HL-60 (cell line): Measurements from ENCODE around the gene EMP1.

Experiments
- DNase-seq, 2 experiments: peaks; one replicate each; pipeline ENCODE4 v3.0.0-alpha.2; 2010 to 2020; ENCODE audit warnings: low read depth in 1 of 2, low spot score in 1 of 2
- H3K27ac ChIP-seq: fragments of 250-450 bp; sonication (Bioruptor Pico); replicated peaks from 2 replicates; pipeline ENCODE4 v1.5.1; 2020; ENCODE audit warnings: mild to moderate bottlenecking, moderate library complexity
- H3K27me3 ChIP-seq: fragments of 250-450 bp; sonication (Bioruptor Pico); 2 replicates; pipeline ENCODE4 v1.5.1; 2021; ENCODE audit warnings: mild to moderate bottlenecking, moderate library complexity; ENCODE audit not compliant: insufficient read depth, poor library complexity, severe bottlenecking
- H3K4me3 ChIP-seq: replicated peaks from 2 replicates; pipeline ENCODE4 v1.5.1; 2011; ENCODE audit warnings: mild to moderate bottlenecking, control low read depth, low read length; ENCODE audit not compliant: insufficient read depth
- GABPA ChIP-seq: IDR thresholded peaks from 2 replicates; pipeline ENCODE4 v1.6.1; 2012; ENCODE audit warnings: low read depth
- POLR2AphosphoS5 ChIP-seq: IDR thresholded peaks from 2 replicates; pipeline ENCODE4 v1.6.1; 2012; ENCODE audit warnings: low read depth
- REST ChIP-seq: IDR thresholded peaks from 2 replicates; pipeline ENCODE4 v1.6.1; 2012; ENCODE audit warnings: low read depth; ENCODE audit not compliant: insufficient replicate concordance
- SPI1 ChIP-seq: IDR thresholded peaks from 2 replicates; pipeline ENCODE4 v1.6.1; 2012; ENCODE audit warnings: low read depth, mild to moderate bottlenecking, borderline replicate concordance
- TF ChIP-seq, protein P1 (sequence below): IDR thresholded peaks from one replicate; pipeline ENCODE4 v1.5.1; 2011; ENCODE audit warnings: low read length, control low read depth, inconsistent platforms; ENCODE audit not compliant: insufficient read depth

EMP1 gene

GRCh38 chr12:13228579-13228978 is 32.1 kb downstream of the EMP1 start:
- no peak for DNase-seq

DNA sequence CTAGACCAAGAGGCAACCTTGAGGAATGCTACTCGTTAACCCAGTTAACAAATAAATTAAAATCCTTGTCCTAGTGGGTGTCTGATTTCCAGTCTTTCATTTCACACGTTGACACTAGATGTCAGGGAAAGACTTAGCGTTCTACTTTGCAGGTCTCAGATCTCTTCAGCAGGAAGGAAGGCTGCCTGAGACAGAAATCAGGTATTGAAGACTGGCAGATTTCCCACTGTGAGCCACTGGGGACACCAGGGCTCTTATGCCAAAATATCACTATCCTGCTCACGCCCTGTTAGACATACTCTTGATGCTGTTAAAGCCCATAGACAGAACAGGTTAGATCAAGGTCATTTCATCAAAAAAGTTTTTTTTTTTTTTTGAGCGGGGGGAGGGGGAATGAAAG is 33.0 kb downstream of the EMP1 start:
- DNase-seq, result no peak
- no peak overlapping the region for H3K27ac ChIP-seq
- TF ChIP-seq REST (no peak), SPI1 (no peak), GABPA (no peak), POLR2AphosphoS5 (no peak)
- TF ChIP-seq, protein P1, sequence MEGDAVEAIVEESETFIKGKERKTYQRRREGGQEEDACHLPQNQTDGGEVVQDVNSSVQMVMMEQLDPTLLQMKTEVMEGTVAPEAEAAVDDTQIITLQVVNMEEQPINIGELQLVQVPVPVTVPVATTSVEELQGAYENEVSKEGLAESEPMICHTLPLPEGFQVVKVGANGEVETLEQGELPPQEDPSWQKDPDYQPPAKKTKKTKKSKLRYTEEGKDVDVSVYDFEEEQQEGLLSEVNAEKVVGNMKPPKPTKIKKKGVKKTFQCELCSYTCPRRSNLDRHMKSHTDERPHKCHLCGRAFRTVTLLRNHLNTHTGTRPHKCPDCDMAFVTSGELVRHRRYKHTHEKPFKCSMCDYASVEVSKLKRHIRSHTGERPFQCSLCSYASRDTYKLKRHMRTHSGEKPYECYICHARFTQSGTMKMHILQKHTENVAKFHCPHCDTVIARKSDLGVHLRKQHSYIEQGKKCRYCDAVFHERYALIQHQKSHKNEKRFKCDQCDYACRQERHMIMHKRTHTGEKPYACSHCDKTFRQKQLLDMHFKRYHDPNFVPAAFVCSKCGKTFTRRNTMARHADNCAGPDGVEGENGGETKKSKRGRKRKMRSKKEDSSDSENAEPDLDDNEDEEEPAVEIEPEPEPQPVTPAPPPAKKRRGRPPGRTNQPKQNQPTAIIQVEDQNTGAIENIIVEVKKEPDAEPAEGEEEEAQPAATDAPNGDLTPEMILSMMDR, result no peak
- H3K27me3 ChIP-seq, result no peaks in the 10 kb centered on the region
- no peak overlapping the region for H3K4me3 ChIP-seq

More at GRCh38 chr12:13228579-13228978, 32.1 kb downstream of the EMP1 start:
- Histone ChIP-seq H3K27me3 (no peaks in the 10 kb centered on the region), H3K4me3 (no peak overlapping the region), H3K27ac (no peak overlapping the region)
- TF ChIP-seq, protein P1, result no peak
- TF ChIP-seq POLR2AphosphoS5, result no peak

DNA sequence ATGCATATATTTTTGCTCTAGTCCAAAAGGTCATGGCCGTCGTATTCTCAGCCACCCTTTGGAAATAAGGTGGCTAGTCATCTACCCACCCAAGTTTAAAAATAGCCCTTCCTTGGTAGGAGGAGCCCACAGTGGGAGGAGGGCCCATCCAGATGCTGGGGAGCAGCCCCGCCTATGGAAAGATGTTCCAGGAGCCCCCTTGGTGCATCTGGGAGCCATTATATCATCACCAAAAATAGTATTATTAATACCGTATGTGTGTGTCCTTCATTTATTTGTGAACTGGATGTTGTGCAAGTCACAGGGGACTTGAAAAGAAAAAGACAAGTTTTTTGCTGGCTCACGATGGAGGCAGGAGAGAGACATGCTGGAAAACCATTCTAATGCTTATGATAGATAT is 34.0 kb downstream of the EMP1 start:
- DNase-seq, result no peak
- Histone ChIP-seq H3K4me3 (no peak overlapping the region), H3K27me3 (no peaks in the 10 kb centered on the region), H3K27ac (no peak overlapping the region)
- TF ChIP-seq GABPA (no peak), POLR2AphosphoS5 (no peak), REST (no peak), SPI1 (no peak)
- TF ChIP-seq, protein P1, result no peak

- TF ChIP-seq SPI1, result no peak
- TF ChIP-seq, protein P1, result peak; percentile 50
- Histone ChIP-seq H3K27ac (no peak overlapping the region), H3K4me3 (no peak overlapping the region), H3K27me3 (no peaks in the 10 kb centered on the region)
- peak; percentile 20 to 35 for DNase-seq
These were observed 37.5 kb downstream of the EMP1 start for GRCh38 chr12:13233830-13234641.
